ENCODE results near the gene CENPL.
"Not testable (repeated sequence)": the region's sequence is repeated elsewhere in the genome, so short reads cannot be mapped to it uniquely, and the experiment has no call there.

Gene CENPL, protein sequence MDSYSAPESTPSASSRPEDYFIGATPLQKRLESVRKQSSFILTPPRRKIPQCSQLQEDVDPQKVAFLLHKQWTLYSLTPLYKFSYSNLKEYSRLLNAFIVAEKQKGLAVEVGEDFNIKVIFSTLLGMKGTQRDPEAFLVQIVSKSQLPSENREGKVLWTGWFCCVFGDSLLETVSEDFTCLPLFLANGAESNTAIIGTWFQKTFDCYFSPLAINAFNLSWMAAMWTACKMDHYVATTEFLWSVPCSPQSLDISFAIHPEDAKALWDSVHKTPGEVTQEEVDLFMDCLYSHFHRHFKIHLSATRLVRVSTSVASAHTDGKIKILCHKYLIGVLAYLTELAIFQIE

DNA sequence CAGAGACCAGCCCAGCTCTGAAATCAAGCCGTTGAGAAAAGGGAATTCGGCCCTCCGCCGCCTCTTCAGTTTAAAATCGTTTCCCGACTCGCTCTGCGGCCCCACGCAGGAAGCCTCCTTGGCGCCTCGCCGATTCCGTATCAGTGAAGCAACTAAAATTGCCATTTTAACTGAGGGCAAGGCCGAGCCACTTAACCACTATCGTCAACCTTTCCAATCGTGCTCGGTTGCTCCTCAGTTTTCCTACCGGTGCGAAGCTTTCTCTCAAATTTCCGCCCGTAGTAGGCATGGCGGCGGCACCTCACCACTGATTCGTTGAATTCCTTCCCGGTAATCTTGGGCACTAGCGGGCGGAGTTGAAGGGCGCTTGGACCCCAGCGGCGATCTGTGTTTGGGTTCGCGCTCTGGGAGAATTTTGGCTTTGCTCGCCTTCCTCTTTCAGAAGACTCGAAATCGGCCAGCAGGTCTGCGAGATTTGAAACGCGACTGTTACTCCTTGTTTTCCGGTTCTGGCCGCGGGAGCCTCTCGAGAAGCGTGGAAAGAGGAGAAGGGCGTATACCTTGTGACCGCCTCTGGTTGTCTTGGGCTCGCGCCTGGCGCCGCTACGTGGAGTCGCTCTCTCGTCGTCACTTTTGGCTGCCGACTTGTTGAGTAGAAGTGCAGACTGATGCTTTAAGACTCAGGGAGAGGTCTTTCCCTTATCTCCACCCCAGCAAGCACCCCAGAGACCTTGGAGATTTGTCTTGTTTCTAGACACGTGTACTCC, at the start of gene CENPL, which contains the start of gene DARS2:
Gene CENPL (minus strand): TSS at position 569 of the 767 bp plus-strand sequence. CDS start 13,584 bp downstream, outside the sequence.
Gene DARS2 (plus strand): TSS at position 359 of the 767 bp plus-strand sequence. CDS start 557 bp downstream, outside the sequence.
- DNase-seq, result peak; percentile 96

DNA sequence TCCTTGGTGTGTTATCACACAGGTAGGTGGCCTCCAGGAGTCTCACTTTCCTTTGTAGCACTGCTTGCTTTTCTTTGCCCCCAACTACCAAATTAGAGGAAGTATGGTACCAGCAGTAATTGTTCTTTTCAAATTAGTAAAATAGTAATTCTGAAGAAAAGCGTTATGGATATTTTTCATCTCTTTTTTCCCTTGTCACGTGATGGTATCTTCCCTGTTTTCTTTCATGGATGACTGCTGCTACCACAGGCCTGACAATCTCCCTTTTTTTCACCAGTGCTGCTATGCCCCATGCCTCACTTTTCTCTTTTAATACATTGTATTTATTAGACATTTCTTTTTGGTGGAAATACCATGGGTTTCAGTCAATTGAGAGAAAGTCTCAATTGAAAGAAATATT, 46.8 kb upstream of the CENPL start:
- no peak for DNase-seq

DNA sequence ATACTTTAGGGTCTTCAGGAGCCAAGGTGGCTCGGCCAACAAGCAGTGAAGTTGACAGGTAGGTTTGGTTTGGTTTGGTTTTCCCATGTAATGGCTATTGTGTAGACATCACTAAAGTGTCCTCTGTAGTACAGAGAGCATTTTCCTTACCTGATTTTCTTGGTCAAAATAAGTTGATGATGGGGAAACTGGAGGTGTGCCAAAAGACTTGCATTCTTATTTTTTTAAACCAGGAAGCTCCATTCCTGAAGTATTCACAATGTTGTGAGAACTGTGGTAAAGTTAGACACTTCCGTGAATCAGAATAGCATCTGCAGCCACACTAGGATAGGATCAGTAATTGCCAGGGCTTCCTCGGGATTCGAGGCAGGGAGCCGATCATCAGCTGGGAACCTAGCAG, 46.4 kb upstream of the CENPL start:
- no peak for DNase-seq

DNA sequence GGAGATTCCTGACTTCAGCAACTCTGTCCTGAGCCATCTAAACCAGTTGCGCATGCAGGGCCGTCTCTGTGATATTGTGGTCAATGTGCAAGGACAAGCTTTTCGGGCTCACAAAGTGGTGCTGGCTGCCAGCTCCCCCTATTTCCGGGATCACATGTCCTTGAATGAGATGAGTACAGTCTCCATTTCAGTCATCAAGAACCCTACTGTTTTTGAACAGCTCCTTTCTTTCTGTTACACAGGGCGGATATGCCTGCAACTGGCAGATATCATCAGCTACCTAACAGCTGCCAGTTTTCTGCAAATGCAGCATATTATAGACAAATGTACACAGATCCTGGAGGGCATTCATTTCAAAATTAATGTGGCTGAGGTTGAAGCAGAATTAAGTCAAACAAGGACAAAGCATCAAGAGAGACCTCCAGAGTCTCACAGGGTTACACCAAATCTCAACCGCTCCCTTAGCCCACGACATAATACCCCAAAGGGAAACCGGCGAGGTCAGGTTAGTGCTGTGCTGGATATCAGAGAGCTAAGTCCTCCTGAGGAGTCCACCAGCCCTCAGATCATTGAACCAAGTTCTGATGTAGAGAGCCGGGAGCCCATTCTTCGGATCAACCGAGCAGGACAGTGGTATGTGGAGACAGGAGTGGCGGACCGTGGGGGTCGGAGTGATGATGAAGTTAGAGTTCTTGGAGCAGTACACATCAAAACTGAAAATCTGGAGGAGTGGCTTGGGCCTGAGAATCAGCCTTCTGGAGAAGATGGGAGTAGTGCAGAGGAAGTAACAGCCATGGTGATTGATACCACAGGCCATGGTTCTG, 45.8 kb upstream of the CENPL start:
- peak; percentile 74 for DNase-seq

DNA sequence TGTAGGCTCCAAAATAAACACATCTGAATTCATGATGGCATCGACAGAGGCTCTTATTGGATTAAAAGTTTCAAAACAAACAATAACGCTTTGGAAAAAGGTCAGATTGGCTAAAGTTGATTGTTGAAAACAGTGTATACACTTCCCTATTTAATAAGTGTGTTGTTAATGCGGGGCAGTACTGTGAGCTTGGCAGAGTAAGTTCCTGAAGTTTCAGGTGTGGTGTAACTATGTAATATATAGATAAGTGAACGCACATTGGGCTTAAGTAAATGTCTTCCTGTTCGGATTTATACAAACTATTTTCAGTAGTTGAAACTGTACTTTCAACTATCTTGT, 44.3 kb upstream of the CENPL start:
- no peak for DNase-seq

DNA sequence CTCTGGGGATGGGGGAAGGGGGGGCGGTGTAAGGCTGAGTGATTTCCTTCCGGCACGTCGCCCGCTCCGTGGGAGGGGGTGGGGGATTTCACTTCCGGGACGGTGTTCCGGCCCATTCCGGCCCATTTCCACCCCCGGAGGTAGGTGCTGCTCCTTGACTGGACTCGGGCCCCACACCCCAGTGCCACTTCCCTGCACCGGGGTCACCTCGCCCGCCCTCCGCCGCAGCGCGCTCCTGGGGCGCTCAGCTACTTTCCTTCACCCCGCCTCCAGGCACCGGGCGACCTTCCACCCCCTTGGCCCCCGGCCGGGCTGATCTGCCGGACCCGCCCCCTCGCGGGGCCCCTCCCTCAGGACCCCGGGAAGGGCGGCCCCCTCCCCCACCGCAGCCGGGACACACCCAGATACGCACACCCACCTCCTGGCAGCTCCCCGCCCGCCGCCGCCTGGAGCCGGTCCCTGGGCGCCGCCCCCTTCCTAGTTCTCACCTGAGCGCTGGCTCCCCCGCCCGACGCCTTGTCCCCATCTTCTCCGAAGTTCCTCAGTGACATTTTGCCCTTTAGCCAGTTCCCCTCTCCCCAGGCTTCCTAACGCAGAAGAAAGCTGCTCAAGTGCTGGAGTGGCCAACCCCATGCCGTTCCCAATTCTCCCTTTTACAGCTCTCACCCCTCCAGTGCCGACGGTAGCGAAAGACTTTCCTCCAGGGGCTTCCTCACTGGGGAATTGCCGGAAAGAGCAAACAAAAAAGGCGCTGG, 43.8 kb upstream of the CENPL start, which contains the start of gene ZBTB37:
Gene ZBTB37 (plus strand): TSS at position 115 of the 755 bp plus-strand sequence. CDS start 1,846 bp downstream, outside the sequence.
- peak; percentile 97 for DNase-seq

DNA sequence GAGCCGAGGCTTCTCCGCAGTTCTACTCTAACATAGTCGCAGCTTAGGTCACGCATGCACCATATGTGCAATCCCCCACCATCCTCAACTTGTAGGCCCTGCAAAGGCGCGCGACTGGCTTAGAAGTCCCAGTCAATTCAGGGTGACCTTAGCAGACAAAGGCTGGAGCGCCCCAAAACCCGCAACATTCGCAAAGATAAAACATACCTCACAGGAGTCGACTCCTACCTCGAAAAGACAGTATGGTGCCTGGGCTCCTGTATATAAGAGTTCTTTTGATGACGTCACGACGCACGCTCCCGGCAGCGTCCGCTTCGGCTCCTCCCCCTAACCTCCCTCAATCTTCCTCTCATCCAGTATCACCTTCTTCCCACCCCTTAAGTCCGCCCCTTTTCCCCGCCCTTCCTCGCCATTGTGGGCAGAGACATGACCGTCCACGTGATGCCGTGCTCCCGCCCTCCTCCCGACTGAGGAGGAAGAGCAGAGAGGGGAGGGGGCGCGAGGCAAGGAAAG, 43.1 kb upstream of the CENPL start, which contains the start of gene GAS5:
Gene GAS5 (minus strand): TSS at position 237 of the 513 bp plus-strand sequence.
- DNase-seq, result peak; percentile 100

DNA sequence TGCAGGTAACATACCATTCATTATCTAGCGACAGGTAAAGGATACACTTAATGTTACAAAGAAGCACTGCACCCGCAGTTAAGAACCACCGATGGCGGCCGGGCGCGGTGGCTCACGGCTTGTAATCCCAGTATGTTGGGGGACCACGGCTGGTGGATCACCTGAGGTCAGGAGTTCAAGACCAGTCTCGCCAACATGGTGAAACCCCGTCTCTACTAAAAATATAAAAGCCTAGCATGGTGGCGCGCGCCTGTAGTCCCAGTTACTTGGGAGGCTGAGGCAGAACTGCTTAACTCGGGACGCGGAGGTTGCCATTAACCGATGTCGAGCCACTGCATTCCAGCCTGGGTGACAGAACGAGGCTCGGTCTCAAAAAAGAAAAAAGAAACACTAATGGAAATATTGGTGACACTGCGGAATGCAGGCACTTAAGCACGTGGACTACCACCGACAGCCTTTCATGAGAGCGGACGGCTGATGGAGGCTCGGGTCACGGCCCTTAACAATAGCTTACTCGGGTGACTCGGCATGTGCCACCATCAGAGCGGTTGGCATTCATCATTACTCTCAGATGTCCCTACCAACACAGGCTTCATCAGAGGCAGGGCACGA, 42.6 kb upstream of the CENPL start:
- peak; percentile 74 for DNase-seq

DNA sequence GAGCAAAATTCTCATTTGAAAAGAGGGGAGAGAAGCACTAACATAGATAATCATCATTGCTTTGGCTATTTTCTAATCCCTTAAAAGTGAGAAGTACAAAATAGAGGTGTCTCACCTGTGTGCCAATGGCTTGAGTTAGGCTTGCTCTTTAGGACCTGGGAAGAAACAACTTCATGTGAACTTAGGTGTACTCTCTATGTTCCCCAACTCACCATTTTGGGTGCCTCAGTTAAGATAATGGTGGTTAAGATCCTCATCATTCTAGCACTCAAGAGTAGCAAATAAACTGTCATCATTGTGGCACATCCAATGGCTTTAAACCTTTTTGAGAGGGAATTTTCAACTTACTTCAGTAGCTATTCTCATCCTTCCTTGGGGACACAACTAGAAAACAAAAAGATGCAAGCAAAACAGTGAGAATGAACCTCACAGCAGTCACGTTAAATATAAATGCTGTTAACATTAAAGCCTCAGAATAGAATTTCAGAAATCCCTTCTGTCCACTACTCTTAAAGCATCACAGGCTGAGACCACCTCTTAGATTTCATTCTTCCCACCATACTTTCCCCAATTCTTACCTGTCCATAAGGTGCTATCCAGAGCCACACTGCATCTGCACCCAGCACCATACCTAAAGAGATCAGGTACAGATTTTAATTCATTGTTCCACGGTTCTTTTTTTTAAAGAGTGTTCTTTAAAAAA, 41.9 kb upstream of the CENPL start:
- no peak for DNase-seq

DNA sequence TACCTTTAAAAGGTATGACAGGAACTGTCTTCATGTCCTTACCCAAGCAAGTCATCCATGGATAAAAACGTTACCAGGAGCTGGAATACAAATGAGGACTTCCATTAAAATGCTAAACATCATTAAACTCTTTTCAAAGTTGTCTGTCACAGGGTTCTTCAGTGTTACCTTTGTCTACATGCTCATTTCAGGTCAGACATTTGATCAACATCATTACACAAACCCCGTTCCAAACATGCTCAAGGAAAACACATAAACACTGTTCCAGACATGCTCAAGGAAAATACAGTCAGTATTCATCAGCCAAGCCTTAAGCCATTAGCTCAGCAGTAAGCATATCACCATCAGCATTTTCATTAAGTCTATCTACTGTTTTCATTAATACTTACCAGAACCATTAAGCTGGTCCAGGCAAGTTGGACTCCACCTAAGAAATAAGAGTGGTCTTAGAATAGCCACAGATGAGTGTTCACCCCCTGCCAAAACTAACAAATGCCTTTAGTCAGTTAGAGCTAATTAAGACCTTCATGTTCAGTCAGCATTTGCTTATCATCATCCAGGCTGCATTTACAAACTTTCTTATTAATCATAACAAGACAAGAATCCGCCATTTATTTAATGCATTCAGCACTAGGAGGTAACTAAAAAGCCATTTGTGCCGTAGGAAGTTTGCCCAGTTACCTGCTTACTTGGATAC, 40.9 kb upstream of the CENPL start:
- no peak for DNase-seq

DNA sequence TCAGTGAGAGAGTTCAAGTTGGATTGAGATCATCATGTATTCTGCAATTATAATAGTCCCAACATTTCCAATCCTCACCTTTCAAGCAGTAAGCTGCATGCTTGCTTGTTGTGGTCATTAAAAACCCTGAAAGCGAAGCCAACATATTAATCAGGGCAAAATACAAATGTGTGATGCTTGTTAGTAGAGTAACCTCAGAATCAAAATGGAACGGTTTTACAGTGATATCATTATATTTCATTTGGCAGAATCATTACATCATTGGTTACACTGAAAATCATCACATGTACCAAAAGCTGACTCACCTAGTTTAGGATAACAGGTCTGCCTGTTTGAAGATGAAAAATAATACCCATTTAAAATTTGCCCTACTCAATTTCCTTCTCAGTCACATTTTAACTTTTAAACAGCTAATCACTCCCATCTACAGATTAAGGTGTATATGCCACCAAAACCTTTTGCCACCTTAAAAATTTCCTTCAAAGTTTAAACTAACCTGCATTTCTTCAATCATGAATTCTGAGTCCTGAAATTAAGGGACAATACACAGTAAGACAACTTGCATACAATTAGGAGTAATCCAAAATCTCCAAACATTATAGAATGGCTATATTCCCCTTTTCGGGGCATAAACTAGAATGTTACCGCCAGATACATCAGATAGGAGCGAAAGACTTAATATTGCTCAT, 39.6 kb upstream of the CENPL start:
- no peak for DNase-seq

DNA sequence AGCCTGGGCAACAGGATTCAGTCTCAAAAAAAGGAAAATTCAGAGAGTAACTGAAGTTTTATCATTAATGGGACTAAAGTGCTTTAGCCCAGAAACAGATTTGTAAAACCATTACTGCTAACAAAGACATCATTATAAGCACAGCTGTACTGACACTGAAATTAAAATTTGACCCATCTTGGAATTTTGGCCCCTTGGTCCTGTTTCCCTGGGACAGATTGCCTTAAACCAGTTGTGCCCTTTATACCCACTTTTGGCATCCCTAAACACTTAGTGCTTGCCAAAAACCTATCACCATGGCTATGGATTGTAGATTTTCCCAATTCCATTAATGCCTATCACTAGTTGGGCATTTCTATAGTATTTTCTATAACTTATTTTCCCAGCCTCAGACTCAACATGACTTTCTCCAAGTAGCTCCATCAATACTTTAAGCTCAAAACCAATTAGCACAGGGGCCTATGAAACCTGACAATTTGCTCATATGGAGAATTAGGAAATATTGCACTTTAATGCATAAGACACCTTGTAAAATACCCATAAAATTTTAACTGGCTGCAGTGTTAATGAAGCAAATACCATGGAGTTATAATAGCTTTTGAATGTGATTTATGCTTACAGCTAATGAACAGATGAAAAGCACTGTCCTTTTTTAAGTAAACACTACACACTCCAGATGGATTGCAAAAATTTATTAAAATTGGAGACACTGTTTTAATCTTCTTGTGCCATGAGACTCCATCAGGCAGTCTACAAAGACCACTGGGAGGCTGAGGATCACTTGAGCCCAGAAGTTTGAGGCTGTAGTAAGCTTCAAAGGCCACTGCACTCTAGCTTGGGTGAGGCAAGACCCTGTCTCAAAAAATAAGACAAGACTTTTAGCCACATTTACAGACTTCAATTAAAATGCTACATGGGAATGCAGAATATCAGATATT, 38.8 kb upstream of the CENPL start:
- DNase-seq, result no peak

DNA sequence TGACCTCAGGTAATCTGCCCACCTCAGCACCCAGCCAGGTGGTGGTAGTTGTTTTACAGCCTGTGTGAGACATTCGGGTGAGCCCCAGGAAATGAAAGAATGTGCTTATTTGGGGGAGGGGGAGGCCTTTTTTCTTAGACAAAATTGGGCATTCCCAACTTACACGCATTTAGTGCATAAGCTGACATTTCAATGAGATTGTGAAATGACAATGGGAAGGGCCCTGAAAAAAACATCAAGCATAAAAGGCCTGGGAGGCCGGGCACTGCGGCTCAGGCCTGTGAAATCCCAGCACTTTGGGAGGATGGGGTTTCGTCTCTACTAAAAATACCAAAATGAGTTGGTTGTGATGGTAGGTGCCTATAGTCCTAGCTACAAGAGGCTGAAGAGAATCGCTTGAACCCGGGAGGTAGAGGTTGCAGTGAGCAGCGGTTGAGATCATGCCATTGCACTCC, 38.1 kb upstream of the CENPL start:
- no peak for DNase-seq

DNA sequence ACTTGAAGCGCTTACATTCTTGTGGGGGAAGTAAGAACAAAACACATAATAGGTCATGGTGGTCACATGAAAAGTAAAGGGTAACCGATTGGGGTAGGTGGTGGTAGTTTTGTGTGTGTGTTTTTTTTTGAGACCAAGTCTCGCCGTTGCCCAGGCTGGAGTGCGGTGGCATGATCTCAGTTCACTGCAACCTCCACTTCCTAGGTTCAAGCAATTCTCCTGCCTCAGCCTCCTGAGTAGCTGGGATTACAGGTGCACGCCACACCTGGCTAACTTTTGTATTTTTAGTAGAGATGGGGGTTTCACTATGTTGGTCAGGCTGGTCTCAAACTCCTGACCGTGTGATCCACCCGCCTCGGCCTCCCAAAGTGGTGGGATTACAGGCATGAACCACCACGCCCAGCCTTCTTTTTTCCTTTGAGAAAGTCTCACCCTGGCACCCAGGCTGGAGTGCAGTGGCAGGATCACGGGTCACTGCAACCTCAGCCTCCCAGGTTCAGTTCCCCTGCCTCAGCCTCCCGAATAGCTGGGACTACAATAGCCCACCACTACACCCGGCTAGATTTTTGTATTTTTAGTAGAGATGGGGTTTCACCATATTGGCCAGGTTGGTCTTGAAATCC, 37.6 kb upstream of the CENPL start:
- DNase-seq, result not testable (repeated sequence)

DNA sequence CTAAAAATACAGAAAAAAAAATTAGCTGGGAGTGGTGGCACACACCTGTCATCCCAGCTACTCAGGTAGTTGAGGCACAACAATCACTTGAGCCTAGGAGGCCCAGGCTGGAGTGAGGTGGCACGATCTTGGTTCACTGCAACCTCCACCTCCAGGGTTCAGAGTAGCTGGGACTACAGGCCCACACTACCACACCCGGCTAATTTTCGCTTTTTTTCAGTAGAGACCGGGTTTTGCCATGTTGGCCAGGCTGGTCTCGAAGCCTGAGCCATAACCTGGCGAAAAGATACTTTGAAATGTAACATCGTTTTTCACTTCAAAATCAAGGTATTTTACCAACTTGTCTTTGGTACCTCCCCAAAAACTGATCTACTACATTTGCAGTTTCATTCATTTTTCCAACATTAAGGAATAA, 37.1 kb upstream of the CENPL start:
- no peak for DNase-seq

DNA sequence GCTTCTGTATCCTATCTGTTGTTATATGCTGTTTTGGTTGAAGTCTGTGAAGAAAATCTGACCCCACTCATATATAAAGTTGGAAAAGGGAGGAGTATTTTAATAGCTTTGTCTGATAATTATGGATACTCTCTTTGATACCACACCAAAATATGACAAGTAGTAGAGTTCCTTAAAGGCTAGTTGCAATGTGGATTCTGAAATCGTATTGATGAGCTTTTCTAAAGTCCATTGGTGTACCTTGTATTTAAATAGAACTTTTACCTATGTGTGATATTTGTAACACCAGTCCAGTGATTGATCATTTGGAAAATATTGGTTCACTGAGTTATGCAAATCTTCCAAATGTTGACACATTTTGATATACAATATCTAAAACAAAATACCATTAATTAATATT, 35.4 kb upstream of the CENPL start:
- no peak for DNase-seq

DNA sequence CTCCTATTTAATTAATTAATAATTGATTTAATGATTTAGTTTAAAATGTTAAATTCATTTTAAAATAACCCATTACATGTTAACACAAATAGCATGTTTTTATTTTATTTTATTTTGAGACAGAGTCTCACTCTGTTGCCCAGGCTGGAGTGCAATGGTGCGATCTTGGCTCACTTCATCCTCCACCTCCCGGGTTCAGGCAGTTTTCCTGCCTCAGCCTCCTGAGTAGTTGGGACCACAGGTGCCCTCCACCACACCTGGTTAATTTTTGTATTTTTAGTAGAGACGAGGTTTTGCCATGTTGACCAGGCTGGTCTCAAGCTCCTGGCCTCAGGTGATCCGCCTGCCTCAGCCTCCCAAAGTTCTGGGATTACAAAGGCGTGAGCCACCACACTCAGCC, 34.9 kb upstream of the CENPL start:
- DNase-seq, result not testable (repeated sequence)

DNA sequence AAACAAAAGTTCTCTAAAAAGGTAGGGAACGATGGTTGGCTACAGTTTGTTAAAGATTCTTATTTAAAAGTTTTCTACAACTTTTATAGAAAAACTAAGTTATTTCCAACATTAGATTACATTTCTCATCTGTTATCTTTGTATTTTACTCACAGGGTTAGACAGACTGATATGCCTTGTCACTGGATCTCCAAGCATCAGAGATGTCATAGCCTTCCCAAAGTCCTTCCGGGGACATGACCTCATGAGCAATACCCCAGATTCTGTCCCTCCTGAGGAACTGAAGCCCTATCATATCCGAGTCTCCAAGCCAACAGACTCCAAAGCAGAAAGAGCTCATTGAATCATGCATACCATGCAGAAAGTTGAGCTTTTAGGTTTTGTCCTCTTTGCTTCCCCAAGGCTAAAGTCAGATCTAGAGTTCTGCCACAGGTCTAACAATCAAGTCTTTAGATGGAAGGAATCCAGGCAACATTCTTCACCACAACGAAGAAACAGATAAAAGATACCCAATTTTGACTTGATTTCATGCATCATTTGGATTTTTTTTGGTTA, 32.8 kb upstream of the CENPL start:
- no peak for DNase-seq

Data from activated effector memory CD4-positive, alpha-beta T cell treated with anti-CD3 and anti-CD28 coated beads, Interleukin-2, amount 50 U/mL, for 16 hours (primary cell).